Measurements from ENCODE around the gene RIN3.

DNA sequence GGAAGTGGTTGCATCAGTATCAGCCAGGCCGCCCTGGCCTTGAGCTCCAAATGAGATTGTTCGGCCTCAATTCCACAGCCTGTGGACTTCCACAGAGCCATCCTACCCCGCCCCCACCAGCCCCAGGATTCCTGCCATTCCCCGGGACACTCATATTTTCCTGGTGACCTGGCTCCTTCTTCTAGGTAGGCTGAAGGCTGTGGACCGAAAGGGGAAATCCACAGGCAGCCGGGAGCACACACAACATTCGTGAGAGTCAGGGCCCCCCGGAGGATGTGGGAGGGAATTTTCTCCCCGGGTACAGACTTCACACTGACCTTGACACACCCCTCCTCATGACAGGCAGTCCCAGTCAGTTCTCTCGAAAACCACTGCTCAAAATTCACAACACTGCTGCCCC, 39.9 kb downstream of the RIN3 start:
- no peak for TF ChIP-seq MXI1 (IDR thresholded peaks at IDR 0.05; ENCODE audit: borderline replicate concordance, low read depth, low read length)
- TF ChIP-seq RAD21 (IDR thresholded peaks at IDR 0.05; ENCODE audit: low read length) = peak; percentile 56
- TF ChIP-seq CEBPB (IDR thresholded peaks at IDR 0.05; ENCODE audit: low read depth, low read length) = no peak
